Measurements from ENCODE around the gene ME1.
"Not testable (repeated sequence)": the region's sequence is repeated elsewhere in the genome, so short reads cannot be mapped to it uniquely, and the experiment has no call there.

Gene ME1

DNA sequence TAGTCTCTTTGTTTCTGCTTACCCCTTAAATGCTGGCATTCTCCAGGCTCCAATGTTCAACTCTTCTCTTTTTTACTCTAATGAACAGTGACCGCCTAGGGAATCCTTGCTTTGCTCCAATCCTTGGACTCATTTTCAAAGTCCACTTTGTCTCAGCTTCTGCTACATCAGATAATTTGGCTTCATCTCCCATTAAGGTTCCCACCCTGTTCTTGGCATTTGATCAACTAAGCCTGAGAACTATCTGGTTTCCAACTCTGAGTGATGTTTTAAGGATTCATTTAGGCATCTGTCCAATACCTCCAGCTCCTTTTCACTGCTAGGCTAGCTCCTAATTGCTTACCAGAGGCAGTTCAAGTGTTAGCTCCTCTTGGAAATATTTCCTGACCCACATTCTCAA lies 64.9 kb downstream of the ME1 start:
- H3K9ac ChIP-seq: no peak overlapping the region
- H3K9me3 ChIP-seq: no peaks in the 10 kb centered on the region
- no peaks in the 10 kb centered on the region for H3K4me1 ChIP-seq
- H3K27ac ChIP-seq: no peak overlapping the region
- no peak overlapping the region for H3K4me3 ChIP-seq
- no peaks in the 10 kb centered on the region for H3K27me3 ChIP-seq
- no peaks in the 10 kb centered on the region for H3K36me3 ChIP-seq
- TF ChIP-seq Cebpa-rat (IDR thresholded peaks at IDR 0.05): no peak
- no peak overlapping the region for H3K4me2 ChIP-seq
- no peaks in the 10 kb centered on the region for H4K20me1 ChIP-seq

DNA sequence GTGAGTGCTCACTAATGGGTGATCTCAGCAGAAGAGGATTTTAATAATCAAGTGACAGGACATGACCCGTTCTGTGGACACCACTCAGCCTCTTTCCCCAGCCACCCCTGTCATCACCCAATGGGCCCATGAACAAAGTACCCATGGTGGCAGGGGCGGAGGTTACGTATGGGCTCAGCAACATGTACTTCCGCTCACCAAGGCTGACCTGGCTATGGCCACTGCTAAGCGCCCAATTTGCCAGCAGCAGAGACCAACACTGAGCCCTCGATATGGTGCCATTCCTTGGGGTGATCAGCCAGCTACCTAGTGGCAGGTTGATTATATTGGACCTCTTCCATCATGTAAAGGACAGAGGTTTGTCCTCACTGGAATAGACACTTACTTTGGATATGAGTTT lies 68.5 kb downstream of the ME1 start:
- H3K36me3 ChIP-seq, H3K9ac ChIP-seq, H4K20me1 ChIP-seq, H3K4me2 ChIP-seq, H3K9me3 ChIP-seq, H3K4me1 ChIP-seq, H3K27ac ChIP-seq, H3K27me3 ChIP-seq, H3K4me3 ChIP-seq: not testable (repeated sequence)

DNA sequence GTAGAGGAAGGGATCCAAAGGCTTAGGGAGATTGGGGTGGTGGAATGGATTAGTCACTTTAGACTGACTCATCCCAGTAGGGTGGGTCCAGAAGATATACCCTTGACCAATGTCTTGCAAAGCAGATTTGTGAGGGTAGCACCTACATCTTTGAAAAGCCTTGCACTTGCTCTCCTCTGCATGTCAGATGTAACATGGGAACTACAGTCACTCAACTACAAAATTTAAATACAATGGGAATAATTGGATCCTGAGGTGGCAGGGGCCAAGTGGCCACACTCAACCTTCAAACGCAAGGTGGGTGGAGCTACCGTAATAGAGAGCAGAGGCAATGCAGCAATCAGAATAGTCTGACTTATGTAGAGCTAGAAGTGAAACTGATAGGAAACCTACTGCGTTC lies 71.2 kb downstream of the ME1 start:
- Histone ChIP-seq H3K27ac (no peak overlapping the region), H4K20me1 (no peaks in the 10 kb centered on the region), H3K9ac (no peak overlapping the region), H3K27me3 (no peaks in the 10 kb centered on the region), H3K4me2 (no peak overlapping the region), H3K9me3 (no peaks in the 10 kb centered on the region), H3K4me1 (no peaks in the 10 kb centered on the region), H3K4me3 (no peak overlapping the region), H3K36me3 (no peaks in the 10 kb centered on the region)
- TF ChIP-seq Cebpa-rat (IDR thresholded peaks at IDR 0.05): no peak

DNA sequence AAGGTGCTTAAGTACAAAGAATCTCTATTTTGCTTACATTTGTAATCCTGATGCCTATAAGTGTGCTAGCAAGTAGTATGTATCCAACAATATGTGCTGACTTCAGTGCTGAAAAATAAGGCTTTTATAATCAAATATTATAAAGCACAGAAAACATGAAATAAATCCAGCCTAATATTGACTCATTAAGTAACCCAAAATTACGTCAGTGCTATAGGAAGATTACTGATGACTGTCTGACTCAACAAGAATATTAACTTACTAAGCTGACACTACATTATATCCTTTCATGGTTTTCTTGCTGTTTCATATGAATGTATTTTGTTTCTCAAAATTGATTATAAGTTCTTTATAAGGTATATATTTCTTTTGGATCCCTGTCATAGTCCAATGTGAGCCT lies 76.1 kb downstream of the ME1 start:
- TF ChIP-seq Cebpa-rat (IDR thresholded peaks at IDR 0.05): no peak
- Histone ChIP-seq H4K20me1 (no peaks in the 10 kb centered on the region), H3K27me3 (no peaks in the 10 kb centered on the region), H3K9me3 (no peaks in the 10 kb centered on the region), H3K36me3 (no peaks in the 10 kb centered on the region), H3K4me1 (no peaks in the 10 kb centered on the region), H3K4me3 (no peak overlapping the region), H3K9ac (no peak overlapping the region), H3K4me2 (no peak overlapping the region), H3K27ac (no peak overlapping the region)

DNA sequence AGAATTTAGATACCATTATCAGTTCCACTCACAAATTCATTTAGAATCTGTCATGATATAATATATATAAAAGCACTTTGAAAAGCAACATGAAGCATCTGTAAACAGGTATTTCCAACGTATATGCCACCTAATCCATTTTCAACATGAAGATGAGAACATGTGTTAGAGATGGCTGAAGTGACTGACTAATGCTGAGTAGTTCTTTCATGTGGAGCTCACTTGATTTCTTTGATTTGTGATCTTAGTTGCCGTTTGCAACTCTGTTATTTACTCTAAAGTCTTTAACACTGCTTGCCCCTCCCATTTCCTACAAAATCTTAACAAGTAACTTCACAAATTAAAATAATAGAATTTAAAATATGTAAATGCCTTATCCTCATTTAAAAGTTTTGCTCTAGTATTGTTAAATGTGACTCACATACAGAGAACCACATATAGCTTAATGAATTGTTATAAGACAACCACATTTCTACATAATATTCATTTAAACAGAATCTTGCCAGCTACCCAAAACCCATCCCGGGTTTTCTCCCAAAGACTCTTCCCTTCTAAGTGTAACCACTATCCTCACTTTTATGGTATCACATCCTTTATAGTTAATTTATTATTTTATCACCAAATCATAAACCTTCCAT lies 78.3 kb downstream of the ME1 start:
- no peak overlapping the region for H3K4me2 ChIP-seq
- no peaks in the 10 kb centered on the region for H3K9me3 ChIP-seq
- H3K36me3 ChIP-seq: no peaks in the 10 kb centered on the region
- H3K4me3 ChIP-seq: no peak overlapping the region
- no peaks in the 10 kb centered on the region for H3K4me1 ChIP-seq
- H3K27ac ChIP-seq: no peak overlapping the region
- no peaks in the 10 kb centered on the region for H3K27me3 ChIP-seq
- no peak overlapping the region for H3K9ac ChIP-seq
- no peak for TF ChIP-seq Cebpa-rat (IDR thresholded peaks at IDR 0.05)
- no peaks in the 10 kb centered on the region for H4K20me1 ChIP-seq

DNA sequence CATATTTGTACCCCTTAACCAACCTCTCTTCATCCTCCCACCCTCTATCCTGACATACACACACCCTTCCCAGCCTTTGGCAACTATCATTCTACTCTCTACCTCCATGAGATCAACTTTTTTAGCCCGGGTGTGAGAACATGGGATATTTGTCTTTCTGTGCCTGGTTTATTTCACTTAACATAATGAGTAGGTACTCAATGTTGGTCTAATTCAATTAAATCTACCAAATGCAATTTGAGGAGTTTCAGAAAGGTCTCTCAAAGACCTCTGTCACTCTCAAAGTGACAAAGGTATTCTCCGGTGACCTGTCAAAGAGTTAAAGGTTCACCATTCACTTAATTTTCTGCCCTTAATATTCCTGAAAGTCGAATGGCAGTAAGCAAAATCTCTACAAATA lies 87.7 kb downstream of the ME1 start:
- Histone ChIP-seq H3K4me1 (no peaks in the 10 kb centered on the region), H3K27me3 (no peaks in the 10 kb centered on the region), H3K27ac (no peak overlapping the region), H3K4me3 (no peak overlapping the region), H3K4me2 (no peak overlapping the region), H3K9ac (no peak overlapping the region), H4K20me1 (no peaks in the 10 kb centered on the region), H3K9me3 (no peaks in the 10 kb centered on the region), H3K36me3 (no peaks in the 10 kb centered on the region)
- TF ChIP-seq Cebpa-rat (IDR thresholded peaks at IDR 0.05): no peak

DNA sequence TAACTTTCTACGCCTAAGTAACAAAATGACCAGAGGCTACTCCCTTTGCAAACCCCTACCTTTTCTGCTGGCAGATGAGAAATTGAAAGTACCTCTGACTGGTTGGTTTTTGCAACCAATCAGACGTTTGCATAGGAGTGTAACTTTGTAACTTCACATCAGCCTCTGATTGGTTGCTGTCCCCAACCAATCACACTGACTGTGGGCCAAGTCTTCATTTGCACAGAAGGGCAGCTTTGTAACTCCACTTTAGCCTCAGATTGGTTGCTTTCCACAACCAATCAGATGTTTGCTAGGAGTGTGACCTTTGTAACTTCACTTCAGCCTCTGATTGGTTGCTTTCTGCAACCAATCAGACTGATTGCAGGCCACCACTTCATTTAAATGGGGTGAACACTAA lies 89.1 kb downstream of the ME1 start:
- no peaks in the 10 kb centered on the region for H3K9me3 ChIP-seq
- H3K36me3 ChIP-seq: no peaks in the 10 kb centered on the region
- H3K27ac ChIP-seq: no peak overlapping the region
- no peak overlapping the region for H3K4me3 ChIP-seq
- H3K4me1 ChIP-seq: no peaks in the 10 kb centered on the region
- no peaks in the 10 kb centered on the region for H3K27me3 ChIP-seq
- no peak overlapping the region for H3K9ac ChIP-seq
- no peak for TF ChIP-seq Cebpa-rat (IDR thresholded peaks at IDR 0.05)
- H3K4me2 ChIP-seq: no peak overlapping the region
- H4K20me1 ChIP-seq: no peaks in the 10 kb centered on the region

DNA sequence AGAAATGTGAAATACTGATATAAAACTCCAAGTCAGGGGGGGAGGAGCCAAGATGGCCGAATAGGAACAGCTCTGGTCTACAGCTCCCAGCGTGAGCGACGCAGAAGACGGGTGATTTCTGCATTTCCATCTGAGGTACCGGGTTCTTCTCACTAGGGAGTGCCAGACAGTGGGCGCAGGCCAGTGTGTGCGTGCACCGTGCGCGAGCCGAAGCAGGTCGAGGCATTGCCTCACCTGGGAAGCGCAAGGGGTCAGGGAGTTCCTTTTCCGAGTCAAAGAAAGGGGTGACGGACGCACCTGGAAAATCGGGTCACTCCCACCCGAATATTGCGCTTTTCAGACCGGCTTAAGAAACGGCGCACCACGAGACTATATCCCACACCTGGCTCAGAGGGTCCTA lies 96.9 kb downstream of the ME1 start:
- H3K27me3 ChIP-seq, H4K20me1 ChIP-seq, H3K4me1 ChIP-seq, H3K4me3 ChIP-seq, H3K9ac ChIP-seq, H3K4me2 ChIP-seq, H3K27ac ChIP-seq, H3K9me3 ChIP-seq, H3K36me3 ChIP-seq: not testable (repeated sequence)

DNA sequence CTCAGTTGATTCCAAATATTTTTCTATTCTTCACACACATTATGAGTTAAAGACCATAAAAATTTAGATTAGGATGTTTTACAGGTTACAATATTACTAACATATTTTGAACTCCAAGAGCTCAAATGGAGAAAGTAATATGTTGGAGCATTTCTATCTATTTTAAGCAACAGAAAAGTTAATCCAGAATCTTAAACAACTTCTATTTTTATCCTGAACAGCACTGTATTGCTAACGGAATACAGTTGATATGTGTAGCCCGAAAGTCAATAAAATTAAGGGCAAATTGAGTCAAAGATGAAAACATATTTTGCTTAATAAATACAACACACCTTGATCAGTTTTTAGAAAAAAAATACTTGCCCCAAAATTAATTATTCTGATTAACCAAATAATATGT lies 97.4 kb downstream of the ME1 start:
- Histone ChIP-seq H3K27ac (no peak overlapping the region), H3K4me1 (no peaks in the 10 kb centered on the region), H3K27me3 (no peaks in the 10 kb centered on the region), H3K9me3 (no peaks in the 10 kb centered on the region), H3K36me3 (no peaks in the 10 kb centered on the region), H3K4me3 (no peak overlapping the region), H3K9ac (no peak overlapping the region), H3K4me2 (no peak overlapping the region), H4K20me1 (no peaks in the 10 kb centered on the region)
- no peak for TF ChIP-seq Cebpa-rat (IDR thresholded peaks at IDR 0.05)

DNA sequence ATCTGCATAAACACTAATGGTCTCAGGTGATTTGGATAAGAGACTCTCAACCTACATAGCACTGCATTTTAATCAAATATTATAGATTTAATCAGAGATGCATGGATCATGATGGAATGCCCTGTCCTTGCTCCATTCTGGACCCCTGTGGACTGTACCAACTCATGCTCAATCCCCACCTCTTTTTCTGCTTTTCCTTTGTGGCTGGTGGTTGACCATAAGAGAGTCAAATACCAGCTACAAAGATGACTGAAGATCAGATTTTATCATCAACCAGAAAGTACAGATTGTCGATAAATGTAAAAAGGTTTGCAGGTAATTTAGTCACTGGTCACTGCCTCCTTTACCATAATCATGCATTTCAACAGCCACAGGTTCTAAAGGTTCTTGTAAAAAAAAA lies 116.2 kb downstream of the ME1 start:
- Histone ChIP-seq H3K27ac (no peak overlapping the region), H3K9me3 (no peaks in the 10 kb centered on the region), H3K27me3 (no peaks in the 10 kb centered on the region), H3K9ac (no peak overlapping the region), H3K4me3 (no peak overlapping the region), H4K20me1 (no peaks in the 10 kb centered on the region), H3K4me1 (no peaks in the 10 kb centered on the region), H3K36me3 (no peaks in the 10 kb centered on the region), H3K4me2 (no peak overlapping the region)
- no peak for TF ChIP-seq Cebpa-rat (IDR thresholded peaks at IDR 0.05)

DNA sequence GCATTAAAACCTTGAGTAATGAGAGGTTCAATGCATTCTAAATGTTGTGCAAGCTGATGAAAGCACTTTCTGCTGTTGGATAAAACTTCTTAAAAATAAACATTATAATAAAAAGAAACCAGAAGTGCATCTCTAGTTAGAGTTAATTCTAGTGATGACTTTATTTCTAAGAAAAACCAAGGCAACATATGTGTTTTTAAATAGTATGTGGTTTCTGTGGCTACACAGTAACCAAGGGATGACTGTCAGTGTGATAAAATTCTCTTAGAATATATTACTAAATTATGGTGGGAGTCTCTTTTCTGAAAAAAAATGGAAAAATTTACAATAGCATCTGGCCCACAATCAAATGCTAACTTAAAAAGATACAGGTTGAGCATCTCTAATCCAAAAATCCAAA lies 117.0 kb downstream of the ME1 start:
- H3K27me3 ChIP-seq: no peaks in the 10 kb centered on the region
- H3K4me2 ChIP-seq: no peak overlapping the region
- no peak for TF ChIP-seq Cebpa-rat (IDR thresholded peaks at IDR 0.05)
- no peak overlapping the region for H3K27ac ChIP-seq
- no peaks in the 10 kb centered on the region for H4K20me1 ChIP-seq
- H3K4me1 ChIP-seq: no peaks in the 10 kb centered on the region
- H3K9me3 ChIP-seq: no peaks in the 10 kb centered on the region
- H3K36me3 ChIP-seq: no peaks in the 10 kb centered on the region
- H3K4me3 ChIP-seq: no peak overlapping the region
- no peak overlapping the region for H3K9ac ChIP-seq

Data from BLaER1 (cell line).